ENCODE data around the gene ARHGAP26.
A peak's percentile ranks its signal among the peaks of the same experiment; 100 is the strongest.
"Not testable (repeated sequence)": the region's sequence is repeated elsewhere in the genome, so short reads cannot be mapped to it uniquely, and the experiment has no call there.

ARHGAP26 gene

DNA sequence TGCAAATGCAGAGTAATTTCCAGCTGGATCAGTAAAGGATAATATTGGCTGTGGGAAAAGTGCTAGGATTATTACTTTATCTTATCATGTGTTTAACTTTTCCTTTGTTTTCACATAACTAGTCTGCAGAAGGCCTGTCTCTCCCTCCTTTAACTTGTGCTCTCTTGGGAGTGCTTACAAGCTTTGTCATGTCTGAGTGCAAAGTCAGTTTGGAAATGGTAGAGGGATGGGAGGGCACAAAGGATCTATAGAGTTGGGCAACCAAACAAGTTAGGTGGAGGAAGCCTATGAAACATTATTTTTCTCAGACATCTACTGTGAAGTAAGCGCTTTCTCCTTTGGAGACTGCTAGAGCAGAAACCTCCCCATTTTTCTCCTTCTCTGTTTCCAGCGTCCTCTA is 308.8 kb downstream of the ARHGAP26 start:
- DNase-seq (ENCODE audit: low read depth in 2 of 3, low spot score in 1 of 3), result no peak

DNA sequence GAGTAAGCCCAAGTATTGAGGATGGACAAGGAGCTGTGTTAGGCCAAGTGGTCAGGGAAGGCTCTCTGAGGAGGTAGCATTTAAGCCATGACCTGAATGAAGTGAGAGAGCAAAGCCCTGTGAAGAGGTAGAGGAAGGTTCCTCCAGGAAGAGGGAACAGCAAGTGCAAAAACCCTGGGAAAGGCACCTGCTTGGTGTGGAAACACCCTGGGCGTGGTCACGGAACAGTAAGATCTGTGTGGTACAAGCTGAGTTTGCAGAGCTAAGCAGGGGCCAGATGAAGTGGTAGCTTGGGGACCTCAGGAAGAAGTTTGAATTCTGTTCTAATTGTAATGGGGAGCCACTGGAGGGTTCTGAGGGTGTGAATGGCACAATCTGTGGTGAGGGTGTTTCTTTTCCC is 310.2 kb downstream of the ARHGAP26 start:
- DNase-seq (ENCODE audit: low read depth in 2 of 3, low spot score in 1 of 3), result no peak

DNA sequence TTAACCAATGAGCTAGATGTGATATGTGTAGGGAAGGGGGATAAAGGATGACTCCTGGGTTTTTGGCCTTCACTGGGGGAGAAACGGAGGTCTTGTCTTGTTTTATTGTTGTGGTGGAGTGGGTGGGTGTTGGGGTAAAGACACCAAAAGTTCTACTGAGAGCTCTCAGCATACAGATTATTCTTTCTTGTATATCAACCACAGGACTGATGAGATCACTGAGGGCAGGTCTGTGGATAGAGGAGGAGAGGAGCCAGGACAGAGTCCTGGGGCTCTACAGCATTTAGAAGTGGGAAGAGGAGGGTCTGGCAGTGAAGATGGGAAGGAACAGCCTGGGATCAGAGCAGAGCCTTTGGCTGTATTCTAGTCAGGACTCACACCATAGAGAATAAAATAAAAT is 310.8 kb downstream of the ARHGAP26 start:
- no peak for DNase-seq (ENCODE audit: low read depth in 2 of 3, low spot score in 1 of 3)

DNA sequence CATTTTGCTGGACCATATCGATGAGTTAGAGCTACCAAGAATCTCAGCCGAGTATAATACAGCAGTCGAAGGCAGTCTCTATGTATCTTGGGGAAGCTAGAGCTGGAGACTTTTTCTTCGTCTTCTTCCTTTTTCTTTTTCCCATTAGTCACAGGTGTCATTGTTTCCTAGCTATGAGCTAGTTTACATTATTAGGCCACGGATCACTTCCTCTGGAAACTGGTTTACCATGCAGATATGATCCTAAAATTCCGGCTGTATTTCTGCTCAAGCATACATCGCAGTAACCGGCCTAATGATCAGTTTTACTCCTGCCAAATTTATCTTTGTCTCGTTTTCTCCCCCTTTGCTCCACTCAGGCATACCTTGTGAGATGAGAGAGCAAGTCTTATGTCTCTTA is 312.8 kb downstream of the ARHGAP26 start:
- DNase-seq (ENCODE audit: low read depth in 2 of 3, low spot score in 1 of 3), result no peak

DNA sequence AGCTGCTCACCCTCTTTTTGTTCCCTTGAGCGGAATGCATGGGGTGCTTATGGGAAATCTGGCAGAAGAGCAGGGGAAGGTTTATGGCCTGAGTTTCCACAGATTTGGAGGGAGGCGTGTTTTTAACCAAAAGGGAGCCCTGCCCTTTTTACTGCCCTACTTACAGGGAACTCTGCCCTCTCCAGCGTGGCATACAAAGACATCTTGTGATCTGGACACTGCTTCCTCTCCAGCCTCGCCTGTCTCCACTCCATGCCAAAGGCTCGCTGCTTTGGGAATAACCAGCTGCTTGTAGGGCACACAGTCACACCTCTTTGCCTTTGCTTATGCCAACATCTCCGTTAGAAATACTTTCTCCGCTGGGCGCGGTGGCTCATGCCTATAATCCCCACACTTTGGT is 314.2 kb downstream of the ARHGAP26 start:
- no peak for DNase-seq (ENCODE audit: low read depth in 2 of 3, low spot score in 1 of 3)

- no peak for DNase-seq (ENCODE audit: low read depth in 2 of 3, low spot score in 1 of 3)
Observed at GRCh38 chr5:143085319-143085917, 315.2 kb downstream of the ARHGAP26 start.

DNA sequence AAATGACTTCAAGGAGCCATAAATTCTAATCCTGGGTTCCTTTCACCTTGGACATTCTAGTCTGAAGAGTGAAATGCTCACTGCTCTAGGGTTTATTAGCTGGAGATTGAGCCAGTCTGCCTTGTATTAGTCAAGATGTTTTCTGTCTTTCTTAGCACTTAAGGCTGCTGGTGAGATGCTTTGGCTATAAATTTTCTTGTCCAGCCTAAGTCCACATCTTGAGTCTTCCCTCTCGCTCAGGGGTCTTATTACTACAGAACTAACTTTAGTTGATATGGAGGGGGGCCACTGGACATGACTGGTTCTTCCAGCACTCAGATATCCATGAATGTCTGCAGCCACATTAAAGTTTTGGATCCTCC is 316.4 kb downstream of the ARHGAP26 start:
- no peak for DNase-seq (ENCODE audit: low read depth in 2 of 3, low spot score in 1 of 3)

GRCh38 chr5:143086908-143087637 is 316.9 kb downstream of the ARHGAP26 start:
- no peak for DNase-seq (ENCODE audit: low read depth in 2 of 3, low spot score in 1 of 3)

DNA sequence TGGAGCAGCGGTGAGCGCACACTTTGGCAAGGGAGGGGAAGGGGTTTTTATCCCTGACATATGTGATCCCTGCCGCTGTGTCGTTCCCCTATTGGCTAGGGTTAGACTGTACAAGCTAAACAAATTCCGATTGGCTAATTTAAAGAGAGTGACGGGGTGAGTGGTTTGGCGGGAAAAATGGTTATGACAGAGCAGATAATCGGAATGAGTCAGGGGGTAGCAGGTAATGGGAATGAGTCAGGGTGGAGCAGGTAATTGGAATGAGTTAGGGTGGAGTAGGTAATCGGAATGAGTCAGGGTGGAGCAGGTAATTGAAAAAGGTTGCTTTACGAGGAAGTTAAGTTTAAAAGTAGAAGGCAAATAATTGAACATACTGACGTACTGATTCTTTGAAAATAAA is 318.5 kb downstream of the ARHGAP26 start:
- DNase-seq (ENCODE audit: low read depth in 2 of 3, low spot score in 1 of 3), result not testable (repeated sequence)

GRCh38 chr5:143090044-143090443 is 319.9 kb downstream of the ARHGAP26 start:
- not testable (repeated sequence) for DNase-seq (ENCODE audit: low read depth in 2 of 3, low spot score in 1 of 3)

DNA sequence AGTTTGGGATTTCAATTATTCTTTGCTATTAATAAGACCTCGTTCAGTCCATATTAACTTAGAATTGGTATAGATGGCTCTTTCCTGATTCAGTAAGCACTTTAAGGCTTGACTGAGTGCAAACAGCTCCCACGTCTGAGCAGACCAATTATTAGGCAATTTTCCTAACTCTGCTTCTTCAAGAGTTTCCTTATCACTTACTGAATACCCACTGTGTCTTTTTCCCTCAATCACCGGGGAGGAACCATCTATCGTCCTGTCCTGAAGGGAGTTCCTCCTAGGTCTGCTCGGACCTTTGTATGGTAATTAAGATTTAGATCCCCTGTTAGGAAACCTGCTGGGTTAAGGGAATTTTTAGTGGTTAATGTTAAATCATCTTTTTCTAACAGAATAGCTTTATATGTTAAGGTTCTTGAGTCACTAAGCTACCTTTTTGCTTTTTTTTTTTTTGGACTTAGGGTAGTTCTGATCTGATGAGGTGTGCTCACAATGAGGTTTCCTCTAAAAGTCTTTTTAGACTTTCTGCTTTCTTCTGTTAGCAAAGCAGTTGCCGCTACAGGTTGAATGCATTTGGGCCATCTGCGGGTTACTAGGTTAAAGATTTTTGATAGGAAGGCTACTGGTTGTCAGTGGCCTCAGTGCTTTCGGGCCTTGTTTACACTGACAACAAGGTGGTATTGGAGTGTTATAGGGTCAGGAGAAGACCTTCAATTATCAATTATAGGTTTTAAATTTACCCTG is 322.7 kb downstream of the ARHGAP26 start:
- DNase-seq (ENCODE audit: low read depth in 2 of 3, low spot score in 1 of 3), result not testable (repeated sequence)

DNA sequence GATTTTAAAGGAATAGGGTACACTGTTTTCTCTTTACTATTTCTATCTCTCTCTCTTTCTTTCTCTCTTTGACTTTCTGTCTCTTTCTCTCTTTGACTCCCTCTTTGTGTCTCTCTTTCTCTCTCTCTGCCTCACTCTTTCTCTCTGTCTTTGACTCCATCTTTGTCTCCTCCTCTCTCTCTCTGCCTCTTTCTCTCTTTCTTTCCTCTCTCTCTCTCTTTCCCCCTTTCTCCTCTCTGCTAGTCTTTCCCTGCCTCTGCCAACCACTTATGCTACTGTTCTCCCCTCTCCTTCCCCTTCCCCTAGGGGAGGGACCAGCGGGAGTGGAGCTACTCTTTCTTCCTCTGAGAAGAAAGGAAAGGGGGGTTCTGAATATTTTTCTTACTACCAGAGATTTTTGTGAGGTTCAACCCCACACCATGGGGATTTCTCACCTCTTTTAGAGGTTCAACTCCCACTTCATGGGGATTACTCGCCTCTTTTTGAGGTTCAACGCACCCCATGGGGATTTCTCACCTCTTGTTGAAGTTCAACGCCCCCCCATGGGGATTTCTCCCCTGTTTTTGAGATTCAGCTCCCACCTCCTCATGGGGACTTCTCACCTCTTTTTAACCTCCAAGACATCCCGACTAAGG is 323.4 kb downstream of the ARHGAP26 start:
- DNase-seq (ENCODE audit: low read depth in 2 of 3, low spot score in 1 of 3), result no peak

- DNase-seq (ENCODE audit: low read depth in 2 of 3, low spot score in 1 of 3), result no peak
Observed at GRCh38 chr5:143094087-143094521, 323.9 kb downstream of the ARHGAP26 start.

DNA sequence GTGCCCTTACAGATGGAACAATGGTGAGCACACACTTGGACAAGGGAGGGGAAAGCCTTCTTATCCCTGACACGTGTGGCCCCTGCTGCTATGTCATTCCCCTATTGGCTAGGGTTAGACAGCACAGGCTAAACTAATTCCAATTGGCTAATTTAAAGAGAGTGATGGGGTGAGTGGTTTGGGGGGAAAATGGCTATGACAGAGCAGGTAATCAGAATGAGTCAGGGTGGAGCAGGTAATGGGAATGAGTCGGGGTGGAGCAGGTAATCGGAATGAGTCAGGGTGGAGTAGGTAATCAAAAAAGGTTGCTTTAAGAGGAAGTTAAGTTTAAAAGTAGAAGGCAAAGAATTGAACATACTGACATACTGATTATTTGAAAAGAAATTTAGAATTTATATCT is 324.4 kb downstream of the ARHGAP26 start:
- DNase-seq (ENCODE audit: low read depth in 2 of 3, low spot score in 1 of 3), result not testable (repeated sequence)

DNA sequence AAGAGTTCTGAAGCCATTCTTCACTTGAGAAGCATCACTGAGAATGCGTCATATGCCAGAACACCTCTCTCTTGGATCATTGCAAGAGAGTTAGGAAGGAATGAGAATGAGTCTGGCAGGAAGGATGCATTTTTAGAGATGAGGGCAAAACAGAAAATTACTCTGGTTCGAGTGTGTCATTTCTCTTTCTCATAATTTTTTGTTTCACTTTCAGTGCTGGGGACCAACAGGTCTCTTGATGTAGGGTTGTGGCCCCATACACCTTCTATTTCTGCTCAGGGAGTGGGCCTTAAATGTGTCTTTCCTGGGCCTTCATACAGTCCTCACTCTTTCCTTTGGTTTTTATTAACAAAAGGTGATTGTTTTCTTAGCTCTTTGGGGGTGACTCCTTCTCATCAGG is 330.9 kb downstream of the ARHGAP26 start:
- DNase-seq (ENCODE audit: low read depth in 2 of 3, low spot score in 1 of 3), result no peak

- DNase-seq (ENCODE audit: low read depth in 2 of 3, low spot score in 1 of 3), result peak in 2 of 3 donors; percentile 43 to 49
Observed at GRCh38 chr5:143101725-143102386, 331.7 kb downstream of the ARHGAP26 start.

- DNase-seq (ENCODE audit: low read depth in 2 of 3, low spot score in 1 of 3), result no peak
Observed at GRCh38 chr5:143102411-143102810, 332.2 kb downstream of the ARHGAP26 start.

DNA sequence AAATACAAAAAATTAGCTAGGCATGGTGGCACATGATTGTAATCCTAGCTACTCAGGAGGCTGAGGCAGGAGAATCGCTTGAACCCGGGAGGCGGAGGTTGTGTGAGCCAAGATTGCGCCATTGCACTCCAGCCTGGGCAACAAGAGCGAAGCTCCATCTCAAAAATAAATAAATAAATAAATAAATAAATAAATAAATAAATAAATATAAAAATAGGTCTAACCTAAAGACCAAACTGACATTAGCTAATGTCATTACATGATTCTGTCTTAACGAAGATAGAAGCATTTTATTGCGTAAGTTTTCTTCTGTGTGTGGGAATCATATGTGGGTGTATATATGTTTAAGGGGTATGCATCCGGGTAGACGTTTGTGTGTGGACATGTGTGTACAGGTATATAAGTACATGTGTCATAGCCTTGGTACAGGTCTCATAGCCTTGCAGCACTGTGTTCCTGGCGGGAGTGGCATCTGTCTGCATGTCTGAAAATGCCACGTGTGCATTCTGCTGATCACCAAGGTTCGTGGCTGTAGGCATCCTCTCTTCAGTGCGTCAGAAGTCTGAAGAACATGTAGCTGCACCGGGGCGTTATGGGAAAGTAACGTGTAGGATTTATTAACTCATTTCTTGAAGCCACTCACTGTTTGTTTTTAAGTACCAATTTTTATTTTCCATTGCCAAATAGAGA is 335.2 kb downstream of the ARHGAP26 start:
- no peak for DNase-seq (ENCODE audit: low read depth in 2 of 3, low spot score in 1 of 3)

- no peak for DNase-seq (ENCODE audit: low read depth in 2 of 3, low spot score in 1 of 3)
Observed at GRCh38 chr5:143106174-143106573, 336.0 kb downstream of the ARHGAP26 start.

DNA sequence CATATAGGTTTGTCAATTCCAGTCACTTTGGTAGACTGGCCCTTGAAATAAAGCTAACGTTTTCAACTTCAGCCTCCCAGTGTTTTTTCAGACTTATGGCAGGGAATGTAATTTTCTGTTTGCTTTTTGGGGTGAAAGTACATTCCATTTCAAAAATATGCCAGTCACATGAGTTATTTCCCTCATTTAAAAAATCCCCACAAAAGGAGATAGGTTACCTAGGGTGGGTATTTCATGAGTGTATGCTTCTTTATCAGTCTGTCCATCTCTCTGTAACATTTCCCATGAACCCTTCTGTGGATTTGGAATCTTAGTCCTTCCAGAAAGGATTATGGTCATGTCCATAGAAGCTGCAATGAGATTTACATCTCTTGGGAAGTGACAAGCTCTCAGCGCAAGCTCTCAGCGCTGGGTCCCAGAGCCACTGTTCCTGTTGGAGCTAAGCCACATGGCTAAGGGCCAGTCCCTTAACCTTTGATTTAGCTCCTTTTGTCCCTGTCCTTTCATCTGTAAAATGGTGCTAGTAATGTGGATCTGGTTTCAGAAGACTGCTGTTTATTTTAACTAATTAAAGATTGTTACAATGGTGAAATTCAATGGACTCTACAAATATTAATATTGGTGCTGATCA is 338.4 kb downstream of the ARHGAP26 start:
- no peak for DNase-seq (ENCODE audit: low read depth in 2 of 3, low spot score in 1 of 3)
